DOHH2 (cell line): ENCODE results near the gene FEM1C.

ENCODE experiments used
- H3F3A ChIP-seq: fragments of 200-600 bp; sonication (generic), shearing (Covaris generic); 2 replicates; pipeline ENCODE4 v1.6.0; 2016; ENCODE audit warnings: antibody characterized with exemption, mild to moderate bottlenecking; ENCODE audit not compliant: control insufficient read depth, insufficient read depth
- H3K27ac ChIP-seq: fragments of 200-600 bp; sonication (generic); 2 replicates; pipeline ENCODE4 v1.5.1; 2014; ENCODE audit warnings: low read depth, mild to moderate bottlenecking, low read length, moderate library complexity
- H3K27me3 ChIP-seq: fragments of 200-600 bp; sonication (generic); 2 replicates; pipeline ENCODE4 v1.6.1; 2014; ENCODE audit warnings: mild to moderate bottlenecking, low read length, mixed read lengths; ENCODE audit not compliant: control insufficient read depth
- H3K36me3 ChIP-seq: fragments of 200-600 bp; sonication (generic); 2 replicates; pipeline ENCODE4 v1.6.1; 2014; ENCODE audit warnings: mild to moderate bottlenecking, low read length, moderate library complexity, mixed read lengths; ENCODE audit not compliant: control insufficient read depth
- H3K4me1 ChIP-seq: fragments of 200-600 bp; sonication (generic); 2 replicates; pipeline ENCODE4 v1.6.1; 2014; ENCODE audit warnings: mild to moderate bottlenecking, low read length, mixed read lengths; ENCODE audit not compliant: control insufficient read depth
- H3K4me2 ChIP-seq: fragments of 200-600 bp; sonication (generic); 2 replicates; pipeline ENCODE4 v1.6.0; 2014; ENCODE audit warnings: mild to moderate bottlenecking, low read length, moderate library complexity
- H3K4me3 ChIP-seq: fragments of 200-600 bp; sonication (generic); 2 replicates; pipeline ENCODE4 v1.5.1; 2014; ENCODE audit warnings: mild to moderate bottlenecking, low read length, mixed read lengths
- H3K79me2 ChIP-seq: fragments of 200-600 bp; sonication (generic); 2 replicates; pipeline ENCODE4 v1.6.1; 2014; ENCODE audit warnings: mild to moderate bottlenecking, low read length, mixed read lengths; ENCODE audit not compliant: control insufficient read depth
- H3K9me2 ChIP-seq: fragments of 200-600 bp; sonication (generic); replicated peaks from 2 replicates; pipeline ENCODE4 v1.6.1; 2014; ENCODE audit warnings: mild to moderate bottlenecking, low read length, mixed read lengths; ENCODE audit not compliant: control insufficient read depth
- H3K9me3 ChIP-seq: fragments of 200-600 bp; sonication (generic); 2 replicates; pipeline ENCODE4 v1.6.1; 2014; ENCODE audit warnings: antibody characterized with exemption, low read length, mixed read lengths; ENCODE audit not compliant: control insufficient read depth, insufficient read depth
- H4K20me1 ChIP-seq: fragments of 200-600 bp; sonication (generic); 2 replicates; pipeline ENCODE4 v1.6.0; 2014; ENCODE audit warnings: low read depth, mild to moderate bottlenecking, antibody characterized with exemption, low read length, moderate library complexity; ENCODE audit not compliant: control insufficient read depth, insufficient read depth
- EZH2phosphoT487 ChIP-seq: fragments of 200-600 bp; sonication (generic); IDR thresholded peaks from 2 replicates; pipeline ENCODE4 v1.6.1; 2017; ENCODE audit warnings: borderline replicate concordance, mild to moderate bottlenecking, antibody characterized with exemption, low read length, moderate library complexity, mixed read lengths
- TF ChIP-seq, protein P1 (sequence below): fragments of 200-600 bp; sonication (generic); IDR thresholded peaks from one replicate; pipeline ENCODE4 v1.5.1; 2014; ENCODE audit warnings: antibody characterized with exemption, mild to moderate bottlenecking, low read depth, low read length; ENCODE audit not compliant: poor library complexity, severe bottlenecking

Gene FEM1C

DNA sequence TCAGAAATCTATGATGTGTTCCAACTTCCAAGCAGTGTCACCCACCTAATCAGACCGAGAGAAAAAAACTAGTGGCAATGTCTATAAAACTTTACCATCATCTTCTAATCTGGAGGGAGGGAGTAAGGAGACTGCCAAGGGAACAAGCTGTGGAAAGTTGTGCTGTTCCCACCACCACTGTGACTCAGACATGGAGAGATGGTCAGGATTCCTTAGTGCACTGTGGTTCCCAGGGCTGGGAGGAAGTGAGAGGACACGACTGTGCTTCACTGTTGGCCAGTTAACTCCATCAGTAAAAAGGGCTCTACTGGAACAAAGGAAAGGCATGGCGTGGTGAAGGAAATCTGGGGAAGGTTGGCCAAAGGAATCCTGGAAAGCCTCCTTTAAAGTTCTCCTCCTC is 38.9 kb upstream of the FEM1C start:
- TF ChIP-seq, protein P1, sequence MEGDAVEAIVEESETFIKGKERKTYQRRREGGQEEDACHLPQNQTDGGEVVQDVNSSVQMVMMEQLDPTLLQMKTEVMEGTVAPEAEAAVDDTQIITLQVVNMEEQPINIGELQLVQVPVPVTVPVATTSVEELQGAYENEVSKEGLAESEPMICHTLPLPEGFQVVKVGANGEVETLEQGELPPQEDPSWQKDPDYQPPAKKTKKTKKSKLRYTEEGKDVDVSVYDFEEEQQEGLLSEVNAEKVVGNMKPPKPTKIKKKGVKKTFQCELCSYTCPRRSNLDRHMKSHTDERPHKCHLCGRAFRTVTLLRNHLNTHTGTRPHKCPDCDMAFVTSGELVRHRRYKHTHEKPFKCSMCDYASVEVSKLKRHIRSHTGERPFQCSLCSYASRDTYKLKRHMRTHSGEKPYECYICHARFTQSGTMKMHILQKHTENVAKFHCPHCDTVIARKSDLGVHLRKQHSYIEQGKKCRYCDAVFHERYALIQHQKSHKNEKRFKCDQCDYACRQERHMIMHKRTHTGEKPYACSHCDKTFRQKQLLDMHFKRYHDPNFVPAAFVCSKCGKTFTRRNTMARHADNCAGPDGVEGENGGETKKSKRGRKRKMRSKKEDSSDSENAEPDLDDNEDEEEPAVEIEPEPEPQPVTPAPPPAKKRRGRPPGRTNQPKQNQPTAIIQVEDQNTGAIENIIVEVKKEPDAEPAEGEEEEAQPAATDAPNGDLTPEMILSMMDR, result no peak
- no peaks in the 10 kb centered on the region for H3K27me3 ChIP-seq
- no peaks in the 10 kb centered on the region for H3K9me3 ChIP-seq
- no peaks in the 10 kb centered on the region for H4K20me1 ChIP-seq
- H3K27ac ChIP-seq, result no peak overlapping the region
- no peak overlapping the region for H3K4me3 ChIP-seq
- H3K4me1 ChIP-seq, result peaks cover 9% of the 10 kb centered on the region
- H3K79me2 ChIP-seq, result no peaks in the 10 kb centered on the region
- no peaks in the 10 kb centered on the region for H3K36me3 ChIP-seq
- no peaks in the 10 kb centered on the region for H3F3A ChIP-seq
- no peaks in the 10 kb centered on the region for H3K9me2 ChIP-seq
- H3K4me2 ChIP-seq, result no peak overlapping the region

DNA sequence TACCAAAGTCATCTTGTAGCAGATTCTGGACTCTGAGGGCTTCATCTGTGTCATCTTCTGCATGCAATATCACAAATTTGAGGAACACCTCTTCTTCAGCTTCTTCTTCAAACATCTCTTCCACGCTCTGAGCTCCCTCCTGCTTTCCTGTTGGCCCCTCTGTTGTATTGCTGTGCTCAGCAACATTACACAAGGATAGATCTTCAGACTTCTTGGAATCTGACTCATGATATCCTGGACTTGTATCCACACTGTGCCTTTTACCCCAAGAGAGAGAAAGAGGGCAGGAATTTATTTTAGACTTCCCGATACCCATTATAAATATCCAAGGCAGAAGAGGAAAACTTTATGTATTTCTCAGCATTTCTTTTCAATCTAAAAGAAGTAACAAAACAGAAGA is 36.4 kb upstream of the FEM1C start:
- TF ChIP-seq EZH2phosphoT487, result no peak
- TF ChIP-seq, protein P1, result no peak
- no peaks in the 10 kb centered on the region for H3F3A ChIP-seq
- no peaks in the 10 kb centered on the region for H3K9me3 ChIP-seq
- H3K4me1 ChIP-seq, result peaks cover 11% of the 10 kb centered on the region
- H4K20me1 ChIP-seq, result no peaks in the 10 kb centered on the region
- H3K36me3 ChIP-seq, result no peaks in the 10 kb centered on the region
- H3K9me2 ChIP-seq, result no peaks in the 10 kb centered on the region
- H3K27ac ChIP-seq, result no peak overlapping the region
- H3K4me2 ChIP-seq, result no peak overlapping the region
- no peaks in the 10 kb centered on the region for H3K27me3 ChIP-seq
- H3K79me2 ChIP-seq, result no peaks in the 10 kb centered on the region
- H3K4me3 ChIP-seq, result no peak overlapping the region

DNA sequence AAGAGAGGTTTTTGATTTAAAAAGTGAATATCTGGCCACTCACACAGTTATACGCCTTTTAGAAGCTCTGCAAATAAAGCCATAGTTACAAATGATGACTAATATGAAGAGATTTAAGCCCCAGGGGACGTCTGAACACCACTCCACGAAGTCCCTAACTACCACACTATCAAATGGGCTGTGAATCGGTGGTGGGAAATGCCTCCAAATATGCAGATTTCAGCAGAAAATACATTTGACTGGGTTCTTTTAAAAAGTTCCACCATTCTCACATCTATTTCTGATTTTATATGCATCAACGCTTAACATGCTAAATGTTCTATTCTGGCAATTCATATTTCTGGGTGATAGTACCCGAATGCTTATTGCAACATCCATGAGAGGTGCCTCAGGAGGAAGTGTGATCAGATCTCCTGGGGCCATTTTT is 35.2 kb upstream of the FEM1C start:
- Histone ChIP-seq H4K20me1 (no peaks in the 10 kb centered on the region), H3K79me2 (no peaks in the 10 kb centered on the region), H3K9me3 (no peaks in the 10 kb centered on the region), H3K36me3 (no peaks in the 10 kb centered on the region), H3K9me2 (no peaks in the 10 kb centered on the region), H3K4me1 (peaks cover 12% of the 10 kb centered on the region), H3F3A (no peaks in the 10 kb centered on the region), H3K4me2 (no peak overlapping the region), H3K27me3 (no peaks in the 10 kb centered on the region), H3K4me3 (no peak overlapping the region), H3K27ac (no peak overlapping the region)
- no peak for TF ChIP-seq EZH2phosphoT487
- TF ChIP-seq, protein P1, result no peak

DNA sequence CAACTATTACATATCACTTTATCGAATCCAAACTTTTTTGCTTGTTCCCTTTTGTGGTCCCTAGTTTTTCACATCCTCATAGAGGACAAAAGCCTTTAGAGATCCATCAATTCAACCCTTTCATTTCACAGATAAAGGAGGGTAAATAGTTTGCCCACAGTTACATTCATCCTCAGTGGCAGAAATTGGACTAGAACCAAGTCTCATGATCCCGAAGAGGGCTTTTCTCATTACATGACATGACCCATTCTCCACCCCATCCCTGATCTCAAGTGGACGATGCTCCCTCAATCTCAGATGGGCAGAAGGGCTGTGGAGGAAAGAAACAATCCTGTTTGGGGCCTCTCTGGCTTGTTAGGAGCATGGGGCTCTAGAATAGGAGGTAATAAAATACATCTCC is 34.6 kb upstream of the FEM1C start:
- no peaks in the 10 kb centered on the region for H3K27me3 ChIP-seq
- no peaks in the 10 kb centered on the region for H4K20me1 ChIP-seq
- no peak for TF ChIP-seq EZH2phosphoT487
- TF ChIP-seq, protein P1, result no peak
- H3F3A ChIP-seq, result no peaks in the 10 kb centered on the region
- no peak overlapping the region for H3K4me3 ChIP-seq
- H3K9me3 ChIP-seq, result no peaks in the 10 kb centered on the region
- no peak overlapping the region for H3K4me2 ChIP-seq
- H3K27ac ChIP-seq, result no peak overlapping the region
- H3K36me3 ChIP-seq, result no peaks in the 10 kb centered on the region
- H3K4me1 ChIP-seq, result peaks cover 17% of the 10 kb centered on the region
- no peaks in the 10 kb centered on the region for H3K9me2 ChIP-seq
- no peaks in the 10 kb centered on the region for H3K79me2 ChIP-seq
